ENCODE results near the gene OTOP2.
"Not testable (repeated sequence)": the region's sequence is repeated elsewhere in the genome, so short reads cannot be mapped to it uniquely, and the experiment has no call there.

The OTOP2 gene

GRCh38 chr17:74972107-74972972 is 48.3 kb downstream of the OTOP2 start, which contains the start of gene HID1:
Gene HID1 (minus strand): TSS chr17:74972759. CDS start chr17:74972656, 103 bp downstream.
- DNase-seq (ENCODE audit: low read depth), result peak; percentile 76

GRCh38 chr17:74972973-74973328 is 48.9 kb downstream of the OTOP2 start:
- DNase-seq (ENCODE audit: low read depth), result no peak

GRCh38 chr17:74975943-74976342 is 51.9 kb downstream of the OTOP2 start:
- no peak for DNase-seq (ENCODE audit: low read depth)

DNA sequence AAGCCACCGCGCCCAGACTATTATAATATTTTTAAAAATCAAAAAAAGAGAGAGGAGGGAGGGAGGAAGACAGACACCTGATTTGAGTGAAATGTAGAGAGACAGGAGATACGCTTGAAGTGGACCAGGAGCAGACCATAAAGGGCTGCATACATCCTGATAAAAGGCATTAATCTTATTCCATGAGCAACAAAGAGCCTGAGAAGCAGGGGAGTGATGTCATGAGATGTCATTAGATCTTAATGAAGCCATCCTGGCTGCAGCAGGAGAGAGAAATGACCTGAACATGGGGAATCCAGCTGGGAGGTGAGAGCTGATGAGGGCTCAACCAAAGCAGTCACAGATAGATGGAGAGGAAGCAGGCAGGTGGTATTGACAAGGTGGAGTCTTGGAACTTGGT is 53.7 kb downstream of the OTOP2 start:
- no peak for DNase-seq (ENCODE audit: low read depth)

DNA sequence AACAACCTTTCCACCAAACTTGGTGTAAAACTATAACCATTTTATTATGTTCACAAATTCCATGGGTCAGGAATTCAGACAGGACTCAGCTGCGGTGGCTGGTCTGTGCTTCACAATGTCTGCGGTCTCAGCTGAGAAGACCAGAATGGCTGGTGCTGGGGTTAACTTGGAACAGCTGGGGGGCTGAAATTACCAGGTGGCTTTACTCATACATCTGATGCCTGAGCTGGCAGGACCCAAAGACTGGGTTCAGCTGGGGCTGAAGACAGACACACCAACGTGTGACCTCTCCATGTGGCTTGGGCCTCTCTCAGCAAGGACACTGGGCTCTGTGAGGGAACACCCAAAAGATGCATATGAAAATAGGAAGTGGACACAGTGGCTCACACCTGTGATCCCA is 54.2 kb downstream of the OTOP2 start:
- no peak for DNase-seq (ENCODE audit: low read depth)

- no peak for DNase-seq (ENCODE audit: low read depth)
Observed at GRCh38 chr17:74979408-74980146, 55.5 kb downstream of the OTOP2 start.

DNA sequence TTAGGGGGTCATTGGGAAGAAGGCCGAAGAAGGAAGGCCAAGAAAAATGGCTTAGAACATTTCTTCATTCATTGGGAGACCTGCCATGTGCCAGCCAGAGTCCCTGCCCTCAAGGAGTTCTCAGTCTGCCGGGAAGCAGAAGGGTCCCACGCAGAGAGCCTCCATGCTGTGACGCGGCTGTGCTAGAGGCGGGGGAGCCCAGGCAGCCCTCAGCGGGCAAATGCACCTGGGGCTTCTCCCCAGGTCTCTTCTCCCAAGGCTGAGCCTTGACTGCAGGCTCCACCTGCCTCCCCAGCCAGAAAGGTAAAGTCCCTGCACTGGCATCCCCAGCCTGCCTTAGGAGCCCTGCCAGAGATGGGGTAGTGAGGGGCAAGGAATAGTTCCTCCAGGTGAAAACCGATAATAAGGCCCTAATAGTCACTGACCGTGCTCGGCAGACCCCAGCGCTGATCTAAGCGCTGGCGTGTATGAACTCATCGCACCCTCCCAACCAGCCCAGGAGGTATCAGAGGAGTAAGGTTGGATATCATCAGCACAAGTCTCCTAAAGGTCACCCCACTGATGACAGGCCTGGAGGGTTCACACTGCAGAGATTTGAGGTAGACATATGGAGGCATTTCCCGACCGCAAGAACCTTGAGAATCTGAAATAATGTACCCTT is 57.4 kb downstream of the OTOP2 start:
- DNase-seq (ENCODE audit: low read depth), result no peak

DNA sequence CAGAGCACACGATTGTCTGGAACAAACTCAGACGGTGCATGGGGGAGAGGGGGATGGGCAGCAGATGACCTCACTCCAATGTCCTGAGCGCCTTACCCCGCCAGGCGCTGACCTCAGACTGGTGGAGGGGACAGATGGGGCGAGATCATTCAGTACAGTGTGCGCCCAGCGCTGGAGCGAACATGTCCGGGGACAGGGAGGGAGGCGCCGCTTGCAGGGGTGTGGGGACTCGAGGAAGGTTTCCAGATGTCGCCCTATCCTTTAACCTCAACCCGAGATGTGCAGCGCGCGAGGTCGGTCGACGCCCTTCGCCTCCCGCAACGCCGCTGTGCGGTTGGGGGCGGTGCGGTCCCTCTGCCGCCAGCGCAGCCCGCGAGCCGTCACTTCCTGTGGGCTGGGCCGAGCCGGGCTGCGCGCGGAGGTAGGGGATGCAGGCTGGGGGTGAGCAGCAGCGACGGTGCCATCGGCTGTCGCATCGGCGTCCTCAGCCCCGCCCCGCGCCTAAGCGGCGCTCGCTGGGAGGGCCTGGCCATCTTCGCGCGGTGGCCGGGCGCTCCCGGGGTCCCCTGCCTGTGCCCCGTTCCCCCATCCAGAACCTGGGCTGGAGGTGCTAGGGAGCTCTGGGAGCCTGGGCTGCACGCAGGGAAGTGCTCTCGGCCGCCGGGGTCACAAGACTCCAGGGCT is 58.0 kb downstream of the OTOP2 start:
- DNase-seq (ENCODE audit: low read depth), result peak; percentile 71

DNA sequence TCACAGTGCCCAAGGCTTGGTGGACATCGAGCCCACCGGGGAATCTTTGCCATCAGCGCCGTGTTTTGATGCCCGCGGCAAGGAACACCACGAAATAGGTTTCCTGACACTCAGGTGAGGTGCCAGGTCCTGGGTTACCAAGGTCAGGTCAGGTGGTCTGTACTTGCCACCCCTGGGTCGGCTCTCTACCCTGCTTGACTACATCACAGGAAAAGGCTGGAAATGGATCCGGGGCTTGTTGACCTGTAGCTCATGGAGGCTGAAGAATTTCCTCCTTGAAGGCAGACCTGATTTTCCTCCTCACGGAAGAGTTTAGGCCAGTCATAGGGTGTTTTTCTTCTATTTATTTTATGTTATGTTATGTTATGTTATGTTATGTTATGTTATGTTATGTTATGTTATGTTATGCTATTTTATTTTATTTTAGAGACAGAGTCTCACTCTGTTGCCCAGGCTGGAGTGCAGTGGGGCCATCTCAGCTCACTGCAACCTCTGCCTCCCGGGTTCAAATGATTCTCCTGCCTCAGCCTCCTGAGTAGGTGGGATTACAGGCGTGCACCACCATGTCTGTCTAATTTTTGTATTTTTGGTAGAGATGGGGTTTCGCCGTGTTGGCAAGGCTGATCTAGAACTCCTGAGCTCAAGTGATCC is 58.7 kb downstream of the OTOP2 start:
- not testable (repeated sequence) for DNase-seq (ENCODE audit: low read depth)

Data from activated T-cell treated with anti-CD3 and anti-CD28 coated beads for 48 hours (primary cell).